Measurements from ENCODE around the gene SIGLEC8.
"Not testable (repeated sequence)": the region's sequence is repeated elsewhere in the genome, so short reads cannot be mapped to it uniquely, and the experiment has no call there.

The SIGLEC8 gene

DNA sequence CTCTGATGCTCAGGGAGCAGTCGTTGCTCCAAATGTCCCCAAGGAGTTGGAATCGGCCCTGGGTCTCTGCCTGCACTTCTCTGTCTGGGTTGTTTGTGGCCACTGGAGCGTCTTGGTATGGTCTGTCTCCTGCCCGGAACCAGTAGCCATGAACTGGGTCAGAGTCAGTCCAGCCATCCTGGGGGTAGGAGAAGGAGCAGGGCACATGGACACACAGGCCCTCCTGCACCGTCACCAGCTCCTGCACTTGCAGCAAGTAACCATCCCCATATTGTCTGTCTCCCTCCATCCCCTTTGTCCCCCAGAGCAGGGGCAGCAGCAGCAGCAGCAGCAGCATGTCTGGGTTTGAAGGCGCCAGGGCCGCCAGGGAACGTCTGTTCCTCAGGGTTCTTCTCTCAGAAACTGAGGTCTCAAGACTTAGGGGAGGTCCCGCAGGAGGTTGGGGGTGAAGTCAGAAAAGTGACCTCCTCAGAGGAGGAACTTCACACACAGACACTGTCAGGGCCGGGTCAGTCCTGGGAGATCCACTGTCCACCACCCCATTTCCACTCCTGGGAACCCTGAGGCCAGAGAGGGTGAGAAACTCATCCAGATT is at the start of gene SIGLEC8:
TSS of gene SIGLEC8 (minus strand) at position 404 of the 595 bp plus-strand sequence. CDS start at position 337, 67 bp downstream.
- ATAC-seq, result no peak
- no peak for DNase-seq

DNA sequence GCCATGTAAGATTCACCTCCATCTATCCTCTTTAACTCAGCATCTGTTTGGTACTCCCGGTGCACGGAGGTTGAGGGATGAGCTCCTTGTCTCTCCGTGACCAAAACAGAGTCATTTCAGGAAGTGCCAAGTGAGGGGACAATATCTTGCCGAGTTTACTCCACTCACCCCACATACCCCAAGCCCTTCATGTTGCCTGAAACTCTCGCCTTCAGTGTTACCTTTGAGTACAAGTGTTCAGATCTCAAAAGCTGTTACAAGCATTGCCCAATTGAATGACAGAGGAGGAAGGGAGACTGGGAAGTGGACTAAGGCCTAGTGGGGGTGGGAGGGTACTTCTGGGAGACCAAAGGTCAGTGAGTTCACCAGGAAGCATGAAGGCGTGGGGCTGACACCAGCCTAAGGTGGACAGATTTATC is 49.4 kb upstream of the SIGLEC8 start:
- ATAC-seq (no peak), DNase-seq (no peak)

DNA sequence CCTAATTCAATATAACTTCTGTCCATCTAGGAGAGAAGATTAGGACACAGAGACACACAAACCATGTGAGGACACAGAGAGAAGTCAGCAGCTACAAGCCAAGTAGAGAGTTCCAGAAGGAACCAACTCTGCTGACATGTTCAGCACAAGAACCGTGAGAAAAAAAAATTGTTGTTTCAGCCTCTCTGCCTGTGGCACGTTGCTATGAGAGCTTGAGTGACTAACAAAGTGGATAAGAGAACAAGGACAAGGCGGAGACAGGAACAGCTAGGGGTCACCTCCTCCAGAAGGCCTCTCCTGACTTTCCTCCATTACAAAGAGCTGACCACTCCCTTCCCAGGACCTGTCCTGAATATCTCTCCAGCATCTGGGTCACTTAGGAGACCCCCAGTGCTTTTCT is 48.9 kb upstream of the SIGLEC8 start:
- DNase-seq (no peak), ATAC-seq (no peak)

DNA sequence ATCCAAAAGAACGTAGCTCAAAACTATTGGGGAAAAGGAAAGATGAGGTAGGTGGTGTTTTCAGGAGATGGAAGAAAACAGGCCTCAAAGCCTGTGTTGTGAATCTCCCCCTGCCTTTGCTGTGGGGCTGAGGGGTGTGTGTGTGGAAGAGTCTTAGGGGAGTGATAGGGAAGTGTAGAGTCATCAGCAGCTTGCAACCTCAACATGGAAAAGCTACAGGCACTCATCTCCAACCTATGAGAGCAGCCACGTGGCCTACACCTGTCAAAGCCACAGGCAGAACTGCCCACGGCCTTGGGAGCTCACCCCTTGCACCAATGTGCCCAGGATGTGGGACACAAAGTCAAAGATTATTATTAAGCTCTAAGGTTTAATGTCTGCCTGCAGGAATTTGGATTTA is 47.6 kb upstream of the SIGLEC8 start:
- DNase-seq, result no peak
- ATAC-seq, result no peak

DNA sequence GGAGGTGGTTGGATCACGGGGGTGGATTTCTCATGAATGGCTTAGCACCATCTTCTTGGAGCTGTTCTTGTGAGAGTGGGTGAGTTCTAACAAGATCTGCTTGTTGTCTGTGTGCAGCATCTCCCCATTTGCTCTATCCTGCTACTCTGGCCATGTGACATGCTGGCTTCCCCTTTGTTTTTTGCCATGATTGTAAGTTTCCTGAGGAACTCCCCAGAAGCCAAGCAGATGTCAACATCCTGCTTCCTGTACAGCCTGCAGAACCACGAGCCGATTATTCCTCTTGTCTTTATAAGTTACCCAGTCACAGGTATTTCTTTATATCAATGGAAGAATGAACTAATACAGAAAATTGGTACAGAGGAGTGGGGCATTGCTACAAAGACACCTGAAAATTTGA is 45.6 kb upstream of the SIGLEC8 start:
- DNase-seq (no peak), ATAC-seq (no peak)

DNA sequence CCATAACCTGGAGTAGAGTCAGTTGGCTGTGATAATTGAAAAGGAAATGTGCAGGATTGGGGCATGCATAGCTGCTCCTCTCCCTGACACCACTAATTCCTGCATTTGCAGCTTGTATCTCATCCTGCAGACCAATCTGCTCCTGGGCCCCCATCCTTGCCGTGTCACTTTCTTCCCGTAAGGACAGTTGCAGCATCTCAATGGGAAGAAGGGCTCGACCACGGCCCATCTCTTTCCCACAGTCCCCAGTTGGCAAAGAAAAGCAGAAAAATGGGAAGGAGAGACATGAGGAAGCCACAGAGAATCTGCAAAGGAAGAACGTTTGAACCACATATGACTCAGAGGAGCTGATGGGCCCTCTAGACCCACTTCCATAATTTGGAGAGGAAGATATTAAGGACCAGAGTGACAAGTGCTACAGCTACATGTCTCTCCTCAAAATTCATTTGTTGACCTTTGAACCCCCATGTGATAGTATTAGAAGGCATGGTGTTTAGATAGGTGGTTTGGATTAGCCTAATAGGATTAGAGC is 45.1 kb upstream of the SIGLEC8 start:
- no peak for DNase-seq
- no peak for ATAC-seq

DNA sequence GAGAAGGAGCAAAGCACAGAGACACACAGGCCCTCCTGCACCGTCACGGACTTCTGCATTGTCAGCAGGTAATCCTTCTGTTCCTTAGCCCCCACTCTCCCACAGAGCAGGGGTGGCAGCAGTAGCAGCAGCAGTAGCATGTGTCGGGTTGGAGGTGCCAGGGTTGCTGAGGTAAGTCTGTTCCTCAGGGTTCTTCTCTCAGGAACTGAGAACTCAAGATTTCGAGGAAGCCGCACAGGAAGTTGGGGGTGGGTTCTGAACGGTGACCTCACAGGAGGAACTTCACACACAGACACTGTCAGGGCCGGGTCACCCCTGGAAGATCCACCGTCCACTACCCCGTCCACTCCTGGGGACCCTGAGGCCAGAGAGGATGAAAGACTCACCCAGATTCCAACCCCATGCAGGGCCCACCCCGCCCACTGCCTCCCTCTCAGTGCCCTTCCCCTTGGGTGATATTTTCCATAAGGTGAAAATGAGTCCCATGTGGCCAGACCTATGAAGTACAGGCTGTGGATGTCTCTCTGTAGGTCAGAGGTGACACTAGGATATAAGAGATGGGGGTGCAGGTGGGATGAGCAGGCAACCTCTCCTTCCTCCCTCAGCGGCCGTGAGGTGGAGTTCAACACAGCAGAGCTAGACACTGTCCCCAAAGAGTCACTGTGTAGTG is 43.5 kb upstream of the SIGLEC8 start, which contains the start of gene SIGLEC12:
TSS of gene SIGLEC12 (minus strand) at position 207 of the 670 bp plus-strand sequence. CDS start at position 140, 67 bp downstream.
- peak; percentile 55 for ATAC-seq
- peak; percentile 49 for DNase-seq

DNA sequence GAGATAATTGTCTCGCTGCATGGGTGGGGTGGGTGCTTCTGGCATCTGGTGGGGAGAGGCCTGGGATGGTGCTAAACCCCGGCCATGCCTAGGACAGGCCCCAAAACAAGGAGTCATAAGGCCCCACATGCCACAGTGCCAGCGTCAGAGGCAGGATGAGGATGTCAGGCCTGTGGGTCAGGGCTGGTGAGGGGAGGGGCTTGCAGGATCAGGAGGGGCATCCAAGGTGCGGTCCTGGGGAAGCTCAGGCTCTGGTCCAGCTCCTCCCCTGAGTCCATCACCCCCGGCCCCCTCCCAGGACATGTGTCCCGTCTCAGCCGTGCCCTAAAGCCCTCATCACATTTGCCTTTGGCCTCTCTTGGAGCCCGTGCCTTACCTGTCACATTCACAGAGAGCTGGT is 42.7 kb upstream of the SIGLEC8 start:
- not testable (repeated sequence) for ATAC-seq

DNA sequence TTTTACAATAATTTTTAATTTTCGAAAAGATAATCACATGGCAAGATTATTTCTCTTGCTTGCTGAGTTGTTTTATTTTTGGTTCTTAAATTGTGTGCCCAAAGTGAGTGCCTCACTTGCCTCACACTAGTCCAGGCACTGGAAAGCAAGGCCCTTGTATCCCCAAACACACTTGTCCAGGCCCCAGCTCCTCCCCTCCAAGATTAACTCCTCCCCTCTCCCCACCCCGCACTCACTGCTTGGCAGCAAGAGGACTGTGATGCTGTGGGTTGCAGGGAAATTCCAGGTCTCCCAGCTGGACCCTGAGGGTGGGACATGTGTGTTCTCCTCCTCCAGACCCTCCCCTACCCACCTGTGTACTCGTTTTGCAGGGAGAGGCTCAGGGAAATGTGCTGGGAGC is 39.4 kb upstream of the SIGLEC8 start:
- DNase-seq (no peak), ATAC-seq (no peak)

More for the DNA sequence above, 42.7 kb upstream of the SIGLEC8 start:
- DNase-seq, result not testable (repeated sequence)

DNA sequence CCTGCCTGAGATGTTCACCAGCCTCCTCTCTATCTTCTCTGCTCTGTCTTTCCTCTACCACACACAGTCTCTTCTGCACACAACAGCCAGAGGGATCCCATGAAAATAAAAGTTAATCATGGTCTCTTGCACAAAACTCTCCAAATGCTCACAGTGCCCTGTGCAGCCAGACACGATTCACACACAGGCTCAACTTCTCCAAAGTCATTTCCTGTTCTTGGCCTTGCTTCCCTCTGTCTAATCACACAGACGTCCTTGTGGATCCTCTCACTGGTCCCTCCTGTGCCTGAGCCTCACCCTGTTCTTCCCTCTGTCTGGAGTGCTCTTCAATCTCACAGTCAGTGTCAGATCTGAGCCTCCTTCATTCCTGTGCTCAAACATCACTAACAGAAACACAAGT is 35.5 kb upstream of the SIGLEC8 start:
- DNase-seq, result no peak

DNA sequence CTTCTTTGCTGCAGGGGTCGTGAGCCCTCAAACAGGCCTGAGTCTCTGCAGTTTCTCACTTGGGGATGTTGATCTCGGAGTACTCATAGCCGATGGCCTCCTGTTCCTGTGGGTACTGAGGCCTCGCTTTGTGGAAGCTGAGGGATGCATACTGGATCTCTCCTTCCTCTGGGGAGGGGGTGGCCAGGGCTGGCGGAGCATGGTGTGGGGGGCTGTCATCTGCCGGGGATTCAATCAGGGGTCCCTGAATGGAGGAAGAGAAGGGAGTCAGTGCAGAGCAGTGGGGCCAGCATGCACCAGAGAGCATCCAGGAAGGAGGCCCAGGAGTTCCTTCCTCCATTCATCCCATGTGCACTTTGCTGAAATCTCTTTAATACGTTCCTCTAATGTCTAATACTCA is 33.3 kb upstream of the SIGLEC8 start:
- DNase-seq (no peak), ATAC-seq (no peak)

More for the DNA sequence above, 35.5 kb upstream of the SIGLEC8 start:
- ATAC-seq, result no peak

DNA sequence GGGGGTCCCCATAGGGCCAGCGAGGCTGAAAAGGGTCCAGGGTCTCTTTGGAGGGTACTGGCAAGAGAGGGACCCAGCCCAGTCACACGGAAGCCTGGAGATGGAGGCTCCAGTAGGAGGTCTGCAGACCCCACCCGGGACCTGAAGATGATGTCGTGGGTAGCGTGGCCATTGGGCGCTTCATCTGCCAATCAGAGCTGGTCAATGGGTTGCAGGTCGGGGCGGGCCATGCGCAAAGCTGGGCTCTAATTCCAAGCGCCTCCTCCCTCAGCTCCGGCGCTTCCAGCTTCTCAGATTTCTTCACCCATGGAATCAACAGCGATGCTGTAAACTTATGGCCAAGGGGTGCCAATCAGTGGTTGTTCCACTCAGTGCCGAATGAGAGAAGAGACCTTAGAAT is 32.4 kb upstream of the SIGLEC8 start:
- DNase-seq (no peak), ATAC-seq (no peak)

DNA sequence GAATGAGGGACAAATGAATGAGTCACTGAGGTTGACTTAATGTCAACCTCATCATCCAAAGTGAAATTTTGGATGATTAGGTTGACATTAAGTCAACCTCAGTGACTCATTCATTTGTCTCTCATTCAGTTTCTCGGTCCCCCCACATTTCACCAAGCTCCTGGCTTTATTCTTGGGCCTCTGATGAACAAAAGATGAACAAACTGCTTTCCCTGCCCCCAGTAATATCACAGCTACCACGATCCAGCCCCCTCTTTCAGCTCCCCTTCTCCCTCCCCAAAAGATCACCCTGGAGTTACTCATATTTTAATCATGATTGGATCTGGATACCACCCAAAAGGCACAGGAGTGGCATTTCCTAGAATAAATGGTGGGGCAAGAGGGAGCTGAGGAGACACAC is 30.9 kb upstream of the SIGLEC8 start:
- peak; percentile 89 for ATAC-seq

DNA sequence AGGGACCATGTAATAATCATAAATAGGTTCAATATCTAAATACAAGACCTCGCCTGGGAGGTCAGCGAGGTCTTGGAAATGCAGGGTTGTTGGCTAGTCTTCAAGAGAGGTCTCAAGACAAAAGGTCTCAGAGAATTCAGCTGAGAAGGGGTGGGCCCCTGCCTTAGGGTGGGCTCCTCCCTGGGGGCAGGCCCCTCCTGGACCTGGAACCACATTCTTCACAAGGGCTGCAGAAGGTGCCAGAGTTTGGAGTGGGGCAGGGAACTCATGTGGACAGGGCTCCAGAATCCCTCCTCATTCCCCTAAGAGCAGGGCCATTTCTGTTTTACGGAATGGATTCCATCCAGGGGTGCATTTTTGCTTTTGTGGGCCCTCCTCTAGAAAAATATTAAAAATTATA is 30.2 kb upstream of the SIGLEC8 start:
- DNase-seq (no peak), ATAC-seq (no peak)

More for the DNA sequence above, 30.9 kb upstream of the SIGLEC8 start:
- DNase-seq, result peak; percentile 47

DNA sequence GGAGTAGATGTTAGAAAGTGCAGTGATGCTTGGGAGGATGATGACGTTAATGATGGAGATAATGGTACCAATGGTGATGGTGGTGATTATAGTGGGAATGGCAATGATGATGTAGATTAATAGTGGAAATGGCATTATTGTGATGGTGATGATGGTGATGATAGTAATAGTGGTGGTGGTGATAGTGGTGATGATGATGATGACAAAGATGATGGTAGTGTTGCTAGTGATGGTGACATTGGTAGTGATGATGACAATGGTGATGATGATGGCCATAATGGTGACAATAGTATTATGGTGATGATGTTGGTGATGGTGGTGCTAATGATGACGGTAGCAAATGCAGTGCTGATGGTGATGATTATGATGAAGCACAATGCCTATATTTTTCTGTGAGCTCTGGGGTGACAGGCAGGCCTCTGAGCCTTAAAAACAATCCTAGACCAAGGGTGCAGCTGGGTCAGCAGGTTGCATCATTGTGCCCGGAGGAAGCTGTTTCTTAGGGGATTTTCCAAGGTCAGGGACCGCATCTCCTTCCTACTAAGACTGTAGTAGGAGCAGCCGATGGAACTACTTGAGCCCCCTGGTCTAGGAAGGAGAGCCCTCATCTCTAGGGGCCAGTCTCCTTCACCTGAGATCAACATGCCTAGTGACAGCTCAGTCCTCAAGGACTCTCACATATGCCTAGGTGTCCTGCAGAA is 27.9 kb upstream of the SIGLEC8 start:
- DNase-seq (no peak), ATAC-seq (no peak)

DNA sequence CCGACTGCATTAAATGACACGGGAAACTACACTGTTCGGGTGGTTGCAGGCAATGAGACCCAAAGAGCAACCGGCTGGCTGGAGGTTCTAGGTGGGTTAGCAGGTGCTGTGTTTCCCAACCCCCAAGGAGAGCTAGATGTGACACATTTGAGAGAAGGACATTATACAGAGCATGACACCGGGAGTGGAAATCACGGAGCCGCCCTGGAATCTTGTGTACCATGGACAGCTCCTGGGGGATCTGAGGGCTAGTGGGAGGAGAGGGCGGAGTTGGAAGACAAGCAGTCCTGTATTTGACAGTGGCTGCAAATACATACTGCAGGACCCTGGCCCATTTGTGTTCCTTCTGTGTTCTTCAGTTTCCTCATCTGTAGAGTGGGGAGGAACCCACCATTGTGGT is 22.3 kb upstream of the SIGLEC8 start:
- DNase-seq, result peak; percentile 42
- ATAC-seq, result no peak

DNA sequence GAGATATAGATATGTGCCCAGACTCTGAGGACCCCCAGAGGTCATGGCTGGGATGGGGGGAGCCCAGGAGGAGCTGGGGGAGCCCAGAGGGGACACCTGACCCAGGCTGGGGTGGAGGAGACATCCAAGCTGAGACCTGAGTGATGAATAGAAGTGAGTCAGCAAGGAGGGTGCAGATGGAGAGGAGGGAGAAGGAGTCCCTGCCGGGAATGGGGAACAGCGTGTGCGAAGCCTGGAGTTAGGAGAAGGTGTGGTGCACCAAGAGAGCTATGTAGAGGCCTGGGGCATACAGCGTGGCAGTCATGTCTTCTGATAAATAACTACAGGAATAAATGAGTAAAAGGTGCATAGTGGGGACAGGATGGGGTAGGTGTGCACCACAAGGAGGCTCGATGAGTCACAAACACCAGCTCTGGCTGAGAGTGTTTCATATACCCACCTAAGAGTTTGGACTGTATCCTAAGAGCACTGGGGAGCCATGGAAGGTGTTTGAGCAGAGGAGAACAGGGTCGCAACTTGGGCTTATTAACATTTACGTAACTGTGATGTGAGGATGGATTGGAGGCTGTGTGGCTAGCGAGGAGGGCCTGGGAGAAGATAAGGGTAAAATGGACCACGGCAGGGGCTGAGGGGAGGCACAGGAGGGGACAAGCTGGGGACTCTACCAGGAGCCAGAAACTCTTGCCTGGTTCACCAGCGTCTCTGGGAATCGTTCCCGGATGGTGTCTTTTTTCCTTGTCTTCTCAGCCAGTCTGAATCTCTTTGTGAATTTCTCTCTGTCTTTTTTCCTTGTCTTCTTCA is 21.5 kb upstream of the SIGLEC8 start:
- peak; percentile 92 for ATAC-seq
- peak; percentile 42 for DNase-seq

DNA sequence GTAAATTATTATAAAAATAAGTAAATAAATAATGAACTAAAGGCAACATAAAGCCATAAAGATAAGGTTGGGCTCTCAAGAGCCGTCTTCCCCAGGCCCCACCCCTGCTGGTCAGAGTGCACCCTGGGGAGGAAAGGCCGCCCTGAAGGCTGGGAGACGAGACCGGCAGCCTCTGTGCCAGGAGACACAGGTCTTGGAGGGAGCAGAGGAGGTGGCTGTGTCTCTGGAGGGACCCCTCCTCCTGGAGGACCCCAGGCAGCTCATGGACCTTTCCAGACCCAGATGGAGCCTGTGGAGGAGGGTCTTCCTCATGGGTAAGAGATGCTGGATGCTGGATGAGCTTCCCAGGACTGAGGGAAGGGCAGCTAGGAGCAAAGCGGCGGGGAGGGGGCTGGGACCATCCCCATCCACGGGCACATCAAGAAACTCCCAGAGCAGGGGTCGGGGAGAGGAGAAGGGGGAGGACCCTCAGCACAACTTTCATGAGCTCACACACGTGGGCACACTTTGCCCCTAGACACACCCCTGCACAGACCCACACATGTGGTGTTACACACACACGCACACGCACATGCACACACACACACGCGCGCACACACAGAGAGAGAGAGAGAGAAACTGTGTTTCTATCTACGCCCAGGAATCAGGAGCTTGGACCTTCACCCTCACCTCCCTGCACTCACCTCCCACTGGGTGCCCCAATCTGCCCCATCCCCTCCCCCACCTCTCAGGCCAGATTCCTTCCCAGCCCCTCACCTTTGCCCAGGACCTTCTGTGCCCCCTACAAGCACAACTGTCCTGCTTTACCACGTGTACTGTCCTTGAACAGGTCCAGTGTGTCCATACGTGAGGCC is 20.4 kb upstream of the SIGLEC8 start, which contains the start of gene CEACAM18:
TSS of gene CEACAM18 (plus strand) at position 159 of the 854 bp plus-strand sequence.
- ATAC-seq (no peak), DNase-seq (no peak)

DNA sequence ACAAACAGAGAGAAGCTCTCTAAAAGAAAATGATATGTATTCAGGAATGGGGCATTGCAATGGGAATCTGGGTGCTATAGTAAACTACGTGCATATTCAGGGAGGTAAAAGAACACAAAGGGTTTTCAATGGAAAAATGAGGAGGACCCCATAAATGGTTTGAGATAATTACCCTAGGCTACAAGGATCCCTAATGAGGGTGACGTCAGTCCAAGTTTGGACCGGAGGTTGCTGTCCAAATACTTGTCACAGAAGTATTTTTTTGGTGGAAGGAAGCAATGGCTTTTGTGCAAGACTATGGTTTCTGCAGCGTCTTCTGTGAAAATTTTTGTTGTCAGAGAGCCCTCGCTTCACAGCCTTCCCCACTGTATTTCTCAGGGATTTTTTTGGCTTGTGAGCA is 19.1 kb upstream of the SIGLEC8 start:
- ATAC-seq (no peak), DNase-seq (no peak)

DNA sequence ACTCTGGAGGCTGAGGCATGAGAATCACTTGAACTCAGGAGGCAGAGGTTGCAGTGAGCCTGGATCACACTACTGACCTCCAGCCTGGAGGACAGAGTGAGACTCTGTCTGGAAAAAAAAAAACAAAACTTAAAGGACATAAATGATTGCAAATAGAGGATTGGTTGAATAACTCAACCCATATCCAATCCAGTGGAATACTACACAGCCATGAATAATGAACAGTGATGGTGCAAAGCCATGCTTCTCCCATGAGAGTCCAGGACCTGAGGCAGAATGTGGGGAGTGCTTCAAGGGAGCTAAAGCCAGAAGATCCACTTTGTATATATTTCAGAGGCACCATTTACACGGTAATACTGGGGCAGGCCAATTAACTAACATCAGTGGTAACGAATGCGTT is 17.9 kb upstream of the SIGLEC8 start:
- ATAC-seq, result no peak
- no peak for DNase-seq

All from stimulated activated naive CD8-positive, alpha-beta T cell treated with anti-CD3 and anti-CD28 coated beads, Interleukin-15, Interleukin-2, amounts not matched to agents 100 U/mL and 50 U/mL, for 24 hours (primary cell).